ENCODE measurements around the gene PHLDB3.
A peak's percentile ranks its signal among the peaks of the same experiment; 100 is the strongest.

Gene PHLDB3

DNA sequence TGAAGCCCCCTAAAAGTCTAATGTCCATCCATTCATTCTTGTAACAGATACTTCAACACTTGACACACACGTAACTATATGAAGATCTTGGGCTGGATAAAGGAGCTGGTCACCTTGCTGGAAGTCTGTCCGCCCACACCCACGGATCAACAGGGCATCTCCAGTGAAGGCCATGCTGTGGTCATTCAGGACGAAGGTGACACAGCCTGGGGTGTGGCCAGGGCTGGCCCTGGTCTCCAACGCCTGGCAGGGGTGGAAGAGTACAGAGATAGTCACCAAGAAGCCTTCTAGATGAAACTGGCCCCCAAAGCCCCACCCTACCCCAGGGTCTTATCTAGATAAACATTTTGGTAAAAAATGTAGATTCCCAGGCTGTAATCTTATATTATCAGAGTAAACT is 6.8 kb upstream of the PHLDB3 start:
- H3K9me3 ChIP-seq (replicated peaks in 1 of 11): no peaks in the 10 kb centered on the region
- H3K4me1 ChIP-seq: peaks cover 0 to 21% (median 9%) of the 10 kb centered on the region in 10 experiments; a peak in 10 of 20 replicates
- no peak for TF ChIP-seq Cebpa-rat (IDR thresholded peaks at IDR 0.05)
- H3K4me2 ChIP-seq: no peak overlapping the region; a peak in 1 of 22 replicates
- H3K4me3 ChIP-seq: no peak overlapping the region
- H3K9ac ChIP-seq: no peak overlapping the region
- H3K36me3 ChIP-seq: peaks cover 66 to 95% (median 89%) of the 10 kb centered on the region in 11 experiments
- no peak overlapping the region for H3K27ac ChIP-seq
- H4K20me1 ChIP-seq: peaks cover 0 to 41% (median 10%) of the 10 kb centered on the region in 11 experiments; a peak in 12 of 22 replicates
- no peaks in the 10 kb centered on the region for H3K27me3 ChIP-seq

DNA sequence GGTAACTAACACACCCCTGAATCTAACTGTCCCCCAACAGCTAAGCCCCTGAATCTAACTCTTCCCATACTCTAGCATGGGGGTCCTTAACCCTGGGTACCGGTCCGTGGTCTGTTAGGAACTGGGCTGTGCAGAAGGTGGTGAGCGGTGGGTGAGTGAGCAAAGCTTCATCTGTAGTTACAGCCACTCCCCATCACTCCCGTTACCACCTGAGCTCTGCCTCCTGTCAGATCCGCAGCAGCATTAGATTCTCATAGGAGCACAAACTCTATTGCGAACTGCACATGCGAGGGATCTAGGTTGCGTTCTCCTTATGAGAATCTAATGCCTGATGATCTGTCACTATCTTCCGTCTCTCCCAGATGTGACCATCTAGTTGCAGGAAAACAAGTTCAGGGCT is 6.2 kb upstream of the PHLDB3 start:
- no peak for TF ChIP-seq Cebpa-rat (IDR thresholded peaks at IDR 0.05)
- peaks cover 0 to 22% (median 9%) of the 10 kb centered on the region in 10 experiments; a peak in 11 of 20 replicates for H3K4me1 ChIP-seq
- H3K4me2 ChIP-seq: peak overlapping the region in 2 of 11 experiments; percentile 30 to 34; a peak in 2 of 22 replicates
- H4K20me1 ChIP-seq: peaks cover 0 to 43% (median 10%) of the 10 kb centered on the region in 11 experiments; a peak in 12 of 22 replicates
- peaks cover 66 to 95% (median 89%) of the 10 kb centered on the region in 11 experiments for H3K36me3 ChIP-seq
- H3K9me3 ChIP-seq (replicated peaks in 1 of 11): no peaks in the 10 kb centered on the region
- no peak overlapping the region for H3K4me3 ChIP-seq
- no peak overlapping the region for H3K9ac ChIP-seq
- no peaks in the 10 kb centered on the region for H3K27me3 ChIP-seq
- H3K27ac ChIP-seq: no peak overlapping the region

DNA sequence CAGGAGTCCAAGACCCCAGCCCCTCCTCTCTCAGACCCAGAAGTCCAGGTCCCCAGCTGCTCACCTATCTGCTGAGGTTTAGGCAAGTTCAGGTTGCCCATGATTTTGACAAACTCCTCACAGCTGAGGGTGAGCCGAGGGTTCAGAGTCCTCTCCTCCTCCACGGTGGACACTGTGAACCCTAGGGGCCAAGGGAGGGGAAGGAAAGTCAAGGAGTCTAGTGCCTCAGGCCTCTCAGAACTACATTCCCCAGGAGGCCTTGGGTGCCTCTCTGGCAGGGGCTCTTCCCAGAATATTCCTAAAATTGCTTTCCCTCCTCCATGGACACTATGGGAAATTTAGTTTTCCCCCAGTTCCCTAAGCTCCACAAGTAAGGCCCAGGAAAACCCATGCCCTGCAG is 3.3 kb upstream of the PHLDB3 start:
- H3K4me3 ChIP-seq: no peak overlapping the region
- no peaks in the 10 kb centered on the region for H3K9me3 ChIP-seq (replicated peaks in 1 of 11)
- H3K27ac ChIP-seq: no peak overlapping the region
- no peak overlapping the region for H3K4me2 ChIP-seq
- H3K9ac ChIP-seq: no peak overlapping the region
- H3K4me1 ChIP-seq: peaks cover 19 to 43% (median 28%) of the 10 kb centered on the region in 10 experiments
- no peak for TF ChIP-seq Cebpa-rat (IDR thresholded peaks at IDR 0.05)
- peaks cover 48 to 72% (median 64%) of the 10 kb centered on the region in 11 experiments for H3K36me3 ChIP-seq
- peaks cover 0 to 38% (median 4%) of the 10 kb centered on the region in 11 experiments; a peak in 12 of 22 replicates for H4K20me1 ChIP-seq
- no peaks in the 10 kb centered on the region for H3K27me3 ChIP-seq

DNA sequence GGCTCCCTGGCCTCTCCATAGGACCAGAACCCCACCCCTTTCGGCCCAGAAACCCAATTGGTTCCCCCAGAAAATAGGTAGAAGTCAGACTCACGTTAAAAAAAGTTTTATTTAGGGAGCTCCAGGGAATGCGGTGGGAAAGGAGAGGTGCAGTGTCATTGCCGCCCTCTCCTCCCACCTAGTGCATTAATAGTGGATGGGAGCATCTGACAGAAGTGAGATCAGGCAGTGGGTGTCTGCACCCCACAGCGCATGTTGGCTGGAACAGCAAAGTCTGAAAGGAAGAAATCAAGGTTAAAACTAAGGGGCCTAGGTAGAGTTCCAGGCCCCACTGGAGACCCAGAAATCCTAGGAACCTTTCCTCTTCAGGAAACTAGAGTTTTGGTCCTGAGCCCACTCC is 2.1 kb upstream of the PHLDB3 start:
- no peak overlapping the region for H3K27ac ChIP-seq
- no peak overlapping the region for H3K4me3 ChIP-seq
- no peaks in the 10 kb centered on the region for H3K27me3 ChIP-seq
- peaks cover 24 to 55% (median 40%) of the 10 kb centered on the region in 10 experiments; a peak in 19 of 20 replicates for H3K4me1 ChIP-seq
- no peak for TF ChIP-seq Cebpa-rat (IDR thresholded peaks at IDR 0.05)
- peaks cover 0 to 35% (median 0%) of the 10 kb centered on the region in 11 experiments; a peak in 9 of 22 replicates for H4K20me1 ChIP-seq
- no peak overlapping the region for H3K9ac ChIP-seq
- H3K4me2 ChIP-seq: no peak overlapping the region
- no peaks in the 10 kb centered on the region for H3K9me3 ChIP-seq (replicated peaks in 1 of 11)
- peaks cover 45 to 69% (median 58%) of the 10 kb centered on the region in 11 experiments for H3K36me3 ChIP-seq

DNA sequence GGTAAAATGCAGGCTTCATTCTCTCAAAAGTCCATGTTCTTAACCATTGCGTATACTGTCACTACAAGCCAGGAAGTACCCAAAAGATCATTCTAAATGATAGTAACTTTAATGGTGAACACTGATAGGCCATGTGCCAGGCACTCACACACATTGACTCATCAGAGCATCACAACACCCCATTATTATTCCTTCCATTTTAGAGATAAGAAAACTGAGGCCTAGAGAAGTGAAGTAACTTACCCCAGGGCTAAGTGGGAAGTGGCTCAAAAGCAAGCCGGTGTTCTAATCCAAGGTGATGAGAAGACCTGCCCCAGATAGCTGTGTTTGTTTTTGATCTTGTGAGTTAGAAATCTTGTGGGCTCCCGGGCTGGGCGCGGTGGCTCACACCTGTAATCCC is 1.4 kb upstream of the PHLDB3 start:
- H3K4me2 ChIP-seq: peak overlapping the region in 2 of 11 experiments; percentile 91 to 97; a peak in 1 of 22 replicates
- H3K27me3 ChIP-seq: no peaks in the 10 kb centered on the region
- H3K9ac ChIP-seq: no peak overlapping the region
- H4K20me1 ChIP-seq: peaks cover 0 to 36% (median 0%) of the 10 kb centered on the region in 11 experiments; a peak in 9 of 22 replicates
- peaks cover 40 to 69% (median 55%) of the 10 kb centered on the region in 11 experiments for H3K36me3 ChIP-seq
- H3K4me3 ChIP-seq: no peak overlapping the region
- H3K9me3 ChIP-seq (replicated peaks in 1 of 11): no peaks in the 10 kb centered on the region
- no peak overlapping the region for H3K27ac ChIP-seq
- peaks cover 24 to 53% (median 41%) of the 10 kb centered on the region in 10 experiments; a peak in 19 of 20 replicates for H3K4me1 ChIP-seq
- TF ChIP-seq Cebpa-rat (IDR thresholded peaks at IDR 0.05): no peak

DNA sequence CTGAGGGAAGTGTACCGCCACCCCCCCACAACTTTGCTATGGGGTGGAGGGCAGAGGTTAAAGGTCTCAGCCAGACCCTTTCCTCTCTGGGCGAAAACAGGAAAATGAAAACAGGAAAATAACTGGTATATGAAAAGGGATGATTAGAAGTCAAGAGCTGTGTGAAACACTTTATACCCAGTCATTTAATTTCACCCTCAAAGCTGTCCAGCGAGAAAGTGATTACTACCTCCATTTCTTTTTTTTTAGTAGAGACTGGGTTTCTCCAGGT is 575 bp upstream of the PHLDB3 start:
- Histone ChIP-seq H3K9me3 (replicated peaks in 1 of 11) (no peaks in the 10 kb centered on the region), H3K27me3 (no peaks in the 10 kb centered on the region), H3K4me2 (peak overlapping the region; percentile 86 to 97 (median 95)), H3K4me3 (peak overlapping the region in 9 of 10 experiments; percentile 69 to 81 (median 73); a peak in 15 of 20 replicates), H3K27ac (peak overlapping the region in 8 of 11 experiments; percentile 4 to 76 (median 66); a peak in 11 of 22 replicates), H4K20me1 (peaks cover 0 to 36% (median 0%) of the 10 kb centered on the region in 11 experiments; a peak in 8 of 22 replicates), H3K36me3 (peaks cover 32 to 65% (median 46%) of the 10 kb centered on the region in 11 experiments), H3K9ac (peak overlapping the region in 10 of 11 experiments; percentile 75 to 88 (median 80); a peak in 18 of 22 replicates), H3K4me1 (peaks cover 24 to 45% (median 40%) of the 10 kb centered on the region in 10 experiments; a peak in 19 of 20 replicates)
- TF ChIP-seq Cebpa-rat (IDR thresholded peaks at IDR 0.05): no peak

DNA sequence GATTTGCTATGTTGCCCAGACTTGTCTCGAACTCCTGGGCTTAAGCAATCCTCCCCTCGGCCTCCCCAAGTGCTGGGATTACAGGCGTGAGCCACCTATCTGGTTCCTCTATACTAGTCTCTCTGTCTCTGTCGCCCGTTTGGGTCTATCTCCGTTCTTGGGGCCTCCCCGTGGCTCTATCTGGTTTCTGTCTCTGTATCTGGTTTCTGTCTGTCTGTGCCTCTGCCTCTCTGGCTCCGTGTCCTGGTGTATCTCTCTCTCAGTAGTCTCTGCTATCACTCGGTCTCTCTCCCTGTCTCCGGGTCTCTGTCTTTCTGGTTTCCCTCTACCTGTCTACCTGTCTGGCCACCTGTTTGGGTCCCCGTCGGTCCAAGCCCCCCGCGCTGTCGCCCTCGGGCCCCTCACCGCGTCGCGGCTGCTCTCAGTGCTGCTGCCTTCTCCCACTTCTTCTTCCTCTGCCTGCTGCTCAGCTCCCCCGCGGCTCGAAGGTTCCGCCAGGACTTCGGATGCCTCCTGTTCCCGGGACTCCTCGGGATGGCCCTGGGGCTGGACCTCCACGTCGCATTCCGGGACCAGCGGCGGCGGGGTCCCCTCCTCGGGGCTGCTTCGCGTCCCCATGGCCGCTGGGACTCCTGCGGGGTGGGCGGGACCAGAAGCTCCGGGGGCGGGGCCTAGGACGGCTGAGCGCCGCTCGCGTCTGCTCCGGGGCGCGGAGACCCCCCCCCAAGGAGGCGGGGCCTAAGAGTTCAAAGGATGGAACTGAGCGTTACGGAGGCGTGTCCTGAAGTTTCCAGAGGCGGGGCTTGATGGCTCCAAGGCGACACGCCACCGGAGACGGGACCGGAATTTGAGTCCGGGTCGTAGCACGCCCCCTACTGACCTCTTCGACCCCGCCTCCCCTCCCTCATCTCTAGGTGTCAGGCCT is 783 bp downstream of the PHLDB3 start:
- Histone ChIP-seq H3K27me3 (no peaks in the 10 kb centered on the region), H4K20me1 (peaks cover 0 to 30% (median 0%) of the 10 kb centered on the region in 11 experiments; a peak in 8 of 22 replicates), H3K27ac (peak overlapping the region; percentile 32 to 76 (median 73); a peak in 21 of 22 replicates), H3K9ac (peak overlapping the region; percentile 75 to 88 (median 80)), H3K36me3 (peaks cover 20 to 58% (median 33%) of the 10 kb centered on the region in 11 experiments), H3K4me3 (peak overlapping the region; percentile 62 to 81 (median 73)), H3K4me1 (peaks cover 28 to 42% (median 35%) of the 10 kb centered on the region in 10 experiments; a peak in 19 of 20 replicates), H3K9me3 (replicated peaks in 1 of 11) (no peaks in the 10 kb centered on the region), H3K4me2 (peak overlapping the region; percentile 90 to 97 (median 95))
- no peak for TF ChIP-seq Cebpa-rat (IDR thresholded peaks at IDR 0.05)

DNA sequence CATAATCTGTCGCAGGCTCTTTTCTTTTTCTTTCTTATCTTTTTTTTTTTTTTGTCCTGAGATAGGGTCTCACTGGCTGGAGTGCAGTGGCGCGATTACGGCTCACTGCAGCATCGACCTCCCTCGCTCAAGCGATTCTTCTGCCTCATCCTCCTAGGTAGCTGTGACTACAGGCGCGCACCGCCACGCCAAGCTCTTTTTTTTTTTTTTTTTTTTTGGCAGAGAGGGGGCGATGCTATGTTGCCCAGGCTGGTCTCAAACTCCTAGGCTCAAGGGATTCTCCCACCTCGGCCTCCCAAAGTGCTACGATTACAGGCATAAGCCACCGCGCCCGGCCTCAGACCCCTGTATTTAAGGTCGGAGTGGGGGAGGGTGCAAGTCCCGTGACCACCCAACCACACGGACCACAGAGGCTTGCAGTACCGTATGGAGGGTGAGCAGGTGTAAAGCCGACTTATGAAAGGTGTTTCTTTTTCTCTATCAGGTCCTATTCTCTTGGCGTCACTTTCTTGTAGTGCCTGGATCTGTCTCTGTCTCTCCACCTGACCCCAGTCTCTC is 2.0 kb downstream of the PHLDB3 start:
- Histone ChIP-seq H3K4me2 (peak overlapping the region; percentile 88 to 97 (median 93)), H4K20me1 (peaks cover 0 to 28% (median 0%) of the 10 kb centered on the region in 11 experiments; a peak in 7 of 22 replicates), H3K4me3 (peak overlapping the region in 6 of 10 experiments; percentile 69 to 81 (median 74); a peak in 2 of 20 replicates), H3K27me3 (no peaks in the 10 kb centered on the region), H3K9ac (peak overlapping the region in 7 of 11 experiments; percentile 76 to 88 (median 80); a peak in 6 of 22 replicates), H3K9me3 (replicated peaks in 1 of 11) (no peaks in the 10 kb centered on the region), H3K27ac (no peak overlapping the region), H3K36me3 (peaks cover 15 to 52% (median 29%) of the 10 kb centered on the region in 11 experiments), H3K4me1 (peaks cover 28 to 45% (median 35%) of the 10 kb centered on the region in 10 experiments; a peak in 19 of 20 replicates)
- no peak for TF ChIP-seq Cebpa-rat (IDR thresholded peaks at IDR 0.05)

Data from BLaER1 treated with 17β-estradiol and CSF1 and Interleukin-3, amounts not matched to agents 10 nM and 100 nM (cell line).